H1 (cell line): ENCODE data around the gene TRIM47. TPM values are rescaled to one million over a fixed set of nuclear protein-coding genes. Genes with fewer than 3 reads are reported as not detected.

Source experiments
- ASH2L ChIP-seq: fragments of 200-600, 300-600 bp; sonication (generic); IDR thresholded peaks from one replicate; pipeline ENCODE4 v1.7.1; 2017; ENCODE audit warnings: low read length
- BRCA1 ChIP-seq: IDR thresholded peaks from 2 replicates; pipeline ENCODE4 v1.6.1; 2012; ENCODE audit warnings: low read depth, low read length, improper control_type of control experiment
- CBX8 ChIP-seq: fragments of 300-800, 300-1000 bp; sonication (generic); IDR thresholded peaks from 2 replicates; pipeline ENCODE4 v1.7.1; 2016; ENCODE audit warnings: low read depth, low read length, borderline replicate concordance
- CEBPB ChIP-seq: IDR thresholded peaks from 2 replicates; pipeline ENCODE4 v1.6.1; 2012; ENCODE audit warnings: low read depth, low read length
- CREB1 ChIP-seq: IDR thresholded peaks from 2 replicates; pipeline ENCODE4 v1.6.1; 2012; ENCODE audit warnings: inconsistent platforms
- CTBP2 ChIP-seq: IDR thresholded peaks from 2 replicates; pipeline ENCODE4 v1.7.0; 2011; ENCODE audit warnings: borderline replicate concordance, mild to moderate bottlenecking, moderate library complexity, mixed read lengths, low read length; ENCODE audit not compliant: insufficient read depth, insufficient read length
- EP300 ChIP-seq, 2 experiments: IDR thresholded peaks; 1 replicate in 1 of 2; 2 replicates in 1 of 2; pipeline ENCODE4 v1.6.1; 2011 to 2012; ENCODE audit warnings: low read depth in 2 of 2, low read length in 2 of 2, mild to moderate bottlenecking in 2 of 2, borderline replicate concordance in 1 of 2, inconsistent platforms in 1 of 2, moderate library complexity in 1 of 2
- HDAC2 ChIP-seq, 2 experiments: fragments of 300-600 bp in 1 of 2; sonication (generic) in 1 of 2; IDR thresholded peaks; 2 replicates each; pipeline ENCODE4 v1.6.1; 2011 to 2012; ENCODE audit warnings: low read depth in 2 of 2, low read length in 2 of 2, mild to moderate bottlenecking in 2 of 2, moderate library complexity in 2 of 2, borderline replicate concordance in 1 of 2, inconsistent platforms in 1 of 2
- KDM4A ChIP-seq: IDR thresholded peaks from one replicate; pipeline ENCODE4 v1.7.1; 2012; ENCODE audit warnings: low read depth, mild to moderate bottlenecking, moderate library complexity, low read length, inconsistent platforms; ENCODE audit not compliant: severe bottlenecking
- KDM5A ChIP-seq: fragments of 200-600 bp; IDR thresholded peaks from 2 replicates; pipeline ENCODE4 v1.7.1; 2012; ENCODE audit warnings: mild to moderate bottlenecking, low read length, inconsistent platforms, mixed read lengths
- NRF1 ChIP-seq: IDR thresholded peaks from 2 replicates; pipeline ENCODE4 v1.6.1; 2011; ENCODE audit warnings: mild to moderate bottlenecking, low read depth, low read length, improper control_type of control experiment
- PHF8 ChIP-seq: fragments of 200-600 bp; sonication (generic); conservative IDR thresholded peaks from 2 replicates; pipeline ENCODE4 v1.7.1; 2012; ENCODE audit warnings: low read depth, mild to moderate bottlenecking, inconsistent platforms, low read length, moderate library complexity
- POLR2AphosphoS5 ChIP-seq: IDR thresholded peaks from 2 replicates; pipeline ENCODE4 v1.6.1; 2011; ENCODE audit warnings: low read depth, low read length
- POU5F1 ChIP-seq: IDR thresholded peaks from 2 replicates; pipeline ENCODE4 v1.6.1; 2011; ENCODE audit warnings: low read depth, mild to moderate bottlenecking, low read length, moderate library complexity
- RAD21 ChIP-seq, 2 experiments: IDR thresholded peaks in 1 of 2; conservative IDR thresholded peaks in 1 of 2; 2 replicates each; pipeline ENCODE4 v1.6.1; 2011; ENCODE audit warnings: low read depth in 2 of 2, low read length in 2 of 2, improper control_type of control experiment in 1 of 2, inconsistent platforms in 1 of 2, mild to moderate bottlenecking in 1 of 2, moderate library complexity in 1 of 2
- SIN3A ChIP-seq, 2 experiments: IDR thresholded peaks in 1 of 2; conservative IDR thresholded peaks in 1 of 2; 2 replicates each; pipeline ENCODE4 v1.6.1; 2011 to 2012; ENCODE audit warnings: low read length in 2 of 2, improper control_type of control experiment in 1 of 2, low read depth in 1 of 2, mild to moderate bottlenecking in 1 of 2
- SIRT6 ChIP-seq: IDR thresholded peaks from one replicate; pipeline ENCODE4 v1.7.1; 2012; ENCODE audit warnings: low read length, inconsistent platforms
- YY1 ChIP-seq: IDR thresholded peaks from 2 replicates; pipeline ENCODE4 v1.6.1; 2011; ENCODE audit warnings: low read depth, mild to moderate bottlenecking, low read length
- ZNF274 ChIP-seq: IDR thresholded peaks from 2 replicates; pipeline ENCODE4 v1.7.0; 2012; ENCODE audit warnings: low read length, borderline replicate concordance; ENCODE audit errors: extremely low read depth
- polyA plus RNA-seq, 7 experiments: library from polyadenylated mRNA; depleted of rRNA in 3 of 7; stranded (reverse) in 5 of 7; unstranded in 2 of 7; fragments of >200 nt in 5 of 7; fragments of 200-250 nt in 2 of 7; gene quantifications; 1 replicate in 5 of 7; 2 replicates in 1 of 7; 4 replicates in 1 of 7; pipeline versions ENCODE4 v1.2.1 to v1.2.3, GENCODE V29; 2011 to 2013; ENCODE audit warnings: missing spikeins in 2 of 7, mixed read lengths in 2 of 7
- total RNA-seq: library from RNA; stranded (reverse); fragmentation: NEBNext Ultra II Directional; extraction: Animal tissue kit (Norgen Biotek cat#: 25700); gene quantifications from 2 replicates; pipeline ENCODE4 v1.2.1, GENCODE V29; 2021
- TF ChIP-seq, protein P1 (sequence below), 3 experiments: IDR thresholded peaks; 1 replicate in 2 of 3; 2 replicates in 1 of 3; pipeline versions ENCODE4 v1.5.1 to v1.6.1; 2011; ENCODE audit warnings: low read length in 3 of 3, mild to moderate bottlenecking in 3 of 3, inconsistent platforms in 2 of 3, low read depth in 1 of 3, moderate library complexity in 1 of 3; ENCODE audit not compliant: insufficient read depth in 1 of 3; ENCODE audit errors: control extremely low read depth in 1 of 3

Gene TRIM47
- total and polyA plus RNA-seq, 2 of the 8 experiments (the other 6 are each of a cell fraction or from before 2014, with no cell fraction given): 6.3 to 6.4 TPM

DNA sequence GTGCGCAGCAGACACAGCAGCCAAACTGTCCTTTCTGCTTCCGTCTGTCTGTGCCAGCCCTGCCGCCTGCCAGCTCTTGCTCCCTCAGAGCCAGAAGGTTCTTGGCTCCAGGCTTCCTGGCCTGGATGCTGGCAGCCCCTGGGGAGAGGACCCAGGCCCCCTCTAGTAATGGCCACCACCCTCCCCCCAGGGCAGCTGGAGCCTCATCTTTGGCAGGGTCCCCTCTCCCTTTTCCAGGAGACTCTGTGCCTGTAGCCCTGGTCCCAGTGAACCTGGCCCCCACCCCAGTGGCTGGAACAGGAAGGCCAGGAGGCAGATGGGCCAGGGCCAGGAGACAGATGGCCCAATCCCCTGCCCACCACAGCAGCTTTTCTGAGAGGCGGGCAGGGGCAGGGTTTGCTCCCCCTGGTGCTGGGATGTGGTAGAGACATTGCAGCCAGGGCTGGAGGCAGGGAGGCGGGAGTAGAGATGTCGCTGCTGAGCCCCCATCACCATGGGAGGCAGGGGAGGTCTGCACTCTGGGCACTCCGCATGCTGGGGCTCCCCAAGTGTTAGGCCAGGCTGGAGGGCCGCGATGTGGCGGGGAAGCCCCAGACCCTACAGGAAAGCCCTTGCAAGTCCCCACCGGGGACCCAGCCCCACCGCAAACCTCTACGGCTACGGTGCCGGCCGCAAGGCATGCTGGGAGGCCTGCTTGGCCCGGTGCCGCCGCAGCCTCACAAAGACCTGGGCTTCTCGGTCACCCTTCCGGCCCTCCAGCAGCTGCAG is 50.9 kb downstream of the TRIM47 start (continued):
- TF ChIP-seq KDM4A (peak; percentile 52), NRF1 (no peak), ASH2L (peak; percentile 52), YY1 (peak; percentile 71), EP300 (IDR thresholded peaks at IDR 0.05; ENCODE audit: borderline replicate concordance in 1 of 2, low read depth in 2 of 2, low read length in 2 of 2) (0 out of 3 replicates have a peak, but pooled peaks of 1 of the 2 experiments have one; percentile 13), POLR2AphosphoS5 (no peak; the same call in 1 of the 2 replicates), POU5F1 (no peak), SIRT6 (no peak), RAD21 (IDR thresholded peaks at IDR 0.05 in 1 of 2, conservative IDR thresholded peaks at IDR 0.05 in 1 of 2; ENCODE audit: low read depth in 2 of 2, low read length in 2 of 2) (peak; percentile 27 to 52; a peak in 3 of 4 replicates), KDM5A (no peak), HDAC2 (IDR thresholded peaks at IDR 0.05; ENCODE audit: borderline replicate concordance in 1 of 2, low read depth in 2 of 2, low read length in 2 of 2) (no peak; a peak in 1 of 4 replicates), CTBP2 (peak; percentile 77), CREB1 (peak; percentile 37; the same call in 1 of the 2 replicates), CBX8 (no peak), ZNF274 (no peak), PHF8 (peak; percentile 57; the same call in 1 of the 2 replicates), BRCA1 (no peak), SIN3A (conservative IDR thresholded peaks at IDR 0.05 in 1 of 2, IDR thresholded peaks at IDR 0.05 in 1 of 2; ENCODE audit: low read depth in 1 of 2, low read length in 2 of 2) (peak in 1 of 2 experiments; percentile 78; a peak in 2 of 4 replicates), CEBPB (no peak)
- TF ChIP-seq, protein P1, sequence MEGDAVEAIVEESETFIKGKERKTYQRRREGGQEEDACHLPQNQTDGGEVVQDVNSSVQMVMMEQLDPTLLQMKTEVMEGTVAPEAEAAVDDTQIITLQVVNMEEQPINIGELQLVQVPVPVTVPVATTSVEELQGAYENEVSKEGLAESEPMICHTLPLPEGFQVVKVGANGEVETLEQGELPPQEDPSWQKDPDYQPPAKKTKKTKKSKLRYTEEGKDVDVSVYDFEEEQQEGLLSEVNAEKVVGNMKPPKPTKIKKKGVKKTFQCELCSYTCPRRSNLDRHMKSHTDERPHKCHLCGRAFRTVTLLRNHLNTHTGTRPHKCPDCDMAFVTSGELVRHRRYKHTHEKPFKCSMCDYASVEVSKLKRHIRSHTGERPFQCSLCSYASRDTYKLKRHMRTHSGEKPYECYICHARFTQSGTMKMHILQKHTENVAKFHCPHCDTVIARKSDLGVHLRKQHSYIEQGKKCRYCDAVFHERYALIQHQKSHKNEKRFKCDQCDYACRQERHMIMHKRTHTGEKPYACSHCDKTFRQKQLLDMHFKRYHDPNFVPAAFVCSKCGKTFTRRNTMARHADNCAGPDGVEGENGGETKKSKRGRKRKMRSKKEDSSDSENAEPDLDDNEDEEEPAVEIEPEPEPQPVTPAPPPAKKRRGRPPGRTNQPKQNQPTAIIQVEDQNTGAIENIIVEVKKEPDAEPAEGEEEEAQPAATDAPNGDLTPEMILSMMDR (IDR thresholded peaks at IDR 0.05; ENCODE audit: control extremely low read depth in 1 of 3, insufficient read depth in 1 of 3, low read depth in 1 of 3, low read length in 3 of 3): peak; percentile 92 to 97 (median 95)
